ENCODE data around the gene SCAANT1.

DNA sequence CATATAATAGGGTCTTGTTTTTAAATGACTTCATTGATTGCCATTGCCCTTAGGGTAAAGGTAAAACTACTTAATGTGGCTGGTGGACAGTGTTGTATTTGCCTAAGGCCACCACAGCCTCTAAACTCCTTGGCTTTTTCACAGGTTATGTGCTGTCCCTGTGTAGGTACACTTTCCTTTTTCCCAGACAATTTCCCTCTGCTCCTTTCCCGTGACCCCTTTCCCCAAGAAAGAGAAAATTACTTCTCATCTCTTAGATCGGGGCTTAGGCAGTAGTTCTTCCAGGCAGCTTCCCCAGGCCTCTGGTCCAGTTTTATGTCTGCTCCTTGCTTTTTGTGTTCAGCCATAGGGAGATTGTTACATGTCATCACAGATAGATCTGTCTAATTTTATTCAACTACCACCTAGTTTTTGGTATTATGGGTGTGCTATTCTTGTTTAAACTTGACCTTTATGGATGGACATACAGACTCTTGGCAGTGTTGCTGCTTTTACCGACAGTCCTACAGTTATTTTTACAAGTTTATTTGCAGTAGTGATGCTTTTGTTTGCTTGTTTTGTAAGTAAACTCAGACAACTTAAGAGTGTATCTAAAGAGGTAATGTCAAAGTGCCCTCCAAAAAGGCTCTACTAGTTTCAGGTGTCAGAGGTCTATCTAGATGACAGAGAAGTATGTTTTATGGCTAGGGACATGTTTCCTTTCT, 20.5 kb upstream of the SCAANT1 start:
- TF ChIP-seq CTCF (IDR thresholded peaks at IDR 0.05; ENCODE audit: low read depth, low read length, poor library complexity, severe bottlenecking) = no peak
- no peak for TF ChIP-seq EZH2phosphoT487 (IDR thresholded peaks at IDR 0.05; ENCODE audit: borderline replicate concordance, low read length)

Measured in DOHH2 (cell line).